Breast epithelium (tissue), 3 donors: ENCODE data around the gene THSD4.

Experiments used
- CTCF ChIP-seq, 3 donors: fragments of 450-650 bp; IDR thresholded peaks; one replicate each; pipeline ENCODE4 v1.5.1; 2016 to 2017; ENCODE audit warnings: antibody characterized with exemption in 3 of 3, mild to moderate bottlenecking in 3 of 3, moderate library complexity in 3 of 3
- POLR2A ChIP-seq: fragments of 450-650 bp; IDR thresholded peaks from one replicate; pipeline ENCODE4 v1.6.1; 2016; ENCODE audit warnings: antibody characterized with exemption, mild to moderate bottlenecking, moderate library complexity
- POLR2AphosphoS5 ChIP-seq, 3 donors: sonication (generic); formaldehyde crosslinking; IDR thresholded peaks; one replicate each; pipeline ENCODE4 v1.6.1; 2017; ENCODE audit warnings: antibody characterized with exemption in 3 of 3

- TF ChIP-seq CTCF (IDR thresholded peaks at IDR 0.05) (no peak), POLR2A (no peak), POLR2AphosphoS5 (IDR thresholded peaks at IDR 0.05) (no peak)
Measured at GRCh38 chr15:71542836-71543235, 427.6 kb downstream of the THSD4 start.
